ENCODE results near the gene AEBP1. TPM values are rescaled to one million over a fixed set of nuclear protein-coding genes. Genes with fewer than 3 reads are reported as not detected.

The AEBP1 gene
- total RNA-seq, 1 experiment from 2014 or later: 50.8 TPM

GRCh38 chr7:44148961-44149536 is 44.9 kb downstream of the AEBP1 start (continued):
- no peak for TF ChIP-seq TCF7 (CRISPR knock-in tag; IDR thresholded peaks at IDR 0.05; ENCODE audit: low read depth)

- DNase-seq (ENCODE audit: low spot score) (no peak), ATAC-seq (no peak)
- H3K36me3 Mint-ChIP-seq: no peaks in the 10 kb centered on the region
- no peak overlapping the region for H3K4me3 Mint-ChIP-seq
- TF ChIP-seq NR2C2 (CRISPR knock-in tag; IDR thresholded peaks at IDR 0.05): no peak
- no peak for TF ChIP-seq ATF1 (CRISPR knock-in tag; IDR thresholded peaks at IDR 0.05)
- no peak for TF ChIP-seq USF1 (CRISPR knock-in tag; IDR thresholded peaks at IDR 0.05)
- TF ChIP-seq ZNF416 (CRISPR knock-in tag; IDR thresholded peaks at IDR 0.05): no peak
- TF ChIP-seq, protein P1, sequence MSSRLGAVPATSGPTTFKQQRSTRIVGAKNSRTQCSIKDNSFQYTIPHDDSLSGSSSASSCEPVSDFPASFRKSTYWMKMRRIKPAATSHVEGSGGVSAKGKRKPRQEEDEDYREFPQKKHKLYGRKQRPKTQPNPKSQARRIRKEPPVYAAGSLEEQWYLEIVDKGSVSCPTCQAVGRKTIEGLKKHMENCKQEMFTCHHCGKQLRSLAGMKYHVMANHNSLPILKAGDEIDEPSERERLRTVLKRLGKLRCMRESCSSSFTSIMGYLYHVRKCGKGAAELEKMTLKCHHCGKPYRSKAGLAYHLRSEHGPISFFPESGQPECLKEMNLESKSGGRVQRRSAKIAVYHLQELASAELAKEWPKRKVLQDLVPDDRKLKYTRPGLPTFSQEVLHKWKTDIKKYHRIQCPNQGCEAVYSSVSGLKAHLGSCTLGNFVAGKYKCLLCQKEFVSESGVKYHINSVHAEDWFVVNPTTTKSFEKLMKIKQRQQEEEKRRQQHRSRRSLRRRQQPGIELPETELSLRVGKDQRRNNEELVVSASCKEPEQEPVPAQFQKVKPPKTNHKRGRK (CRISPR knock-in tag; IDR thresholded peaks at IDR 0.05; ENCODE audit: borderline replicate concordance): no peak
- no peak for TF ChIP-seq ATF2 (CRISPR knock-in tag; IDR thresholded peaks at IDR 0.05; ENCODE audit: borderline replicate concordance, low read depth)
- TF ChIP-seq JUN (CRISPR knock-in tag; IDR thresholded peaks at IDR 0.05): no peak
- no peak for TF ChIP-seq ZNF121 (CRISPR knock-in tag; IDR thresholded peaks at IDR 0.05)
- no peak for TF ChIP-seq PRDM15 (CRISPR knock-in tag; IDR thresholded peaks at IDR 0.05)
- TF ChIP-seq ELF4 (CRISPR knock-in tag; IDR thresholded peaks at IDR 0.05; ENCODE audit: low read depth): no peak
- no peak for TF ChIP-seq TEAD4 (CRISPR knock-in tag; IDR thresholded peaks at IDR 0.05)
- TF ChIP-seq, protein P2, sequence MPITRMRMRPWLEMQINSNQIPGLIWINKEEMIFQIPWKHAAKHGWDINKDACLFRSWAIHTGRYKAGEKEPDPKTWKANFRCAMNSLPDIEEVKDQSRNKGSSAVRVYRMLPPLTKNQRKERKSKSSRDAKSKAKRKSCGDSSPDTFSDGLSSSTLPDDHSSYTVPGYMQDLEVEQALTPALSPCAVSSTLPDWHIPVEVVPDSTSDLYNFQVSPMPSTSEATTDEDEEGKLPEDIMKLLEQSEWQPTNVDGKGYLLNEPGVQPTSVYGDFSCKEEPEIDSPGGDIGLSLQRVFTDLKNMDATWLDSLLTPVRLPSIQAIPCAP (CRISPR knock-in tag; IDR thresholded peaks at IDR 0.05): no peak
- no peak for TF ChIP-seq MYBL2 (CRISPR knock-in tag; IDR thresholded peaks at IDR 0.05)
- CTCF ChIA-PET: interaction anchor here (1.4 kb wide), 1 partner anchor 77 kb away, joined by 4 read pairs; no protein-coding TSS in a partner anchor
- peaks cover 23% of the 10 kb centered on the region for H3K27me3 Mint-ChIP-seq (ENCODE audit: low read depth)
- no peaks in the 10 kb centered on the region for H3K9me3 Mint-ChIP-seq
- no peak overlapping the region for H3K27ac Mint-ChIP-seq
- POLR2A ChIA-PET: no interaction called here
- H3K4me1 Mint-ChIP-seq: peaks cover 21% of the 10 kb centered on the region
Measured at GRCh38 chr7:44149571-44150465, 45.7 kb downstream of the AEBP1 start.

Data from WTC11 (cell line).